HG02852 (cell line): ENCODE measurements around the gene RNF144A.

Experiments
- ATAC-seq: cut with Tn5 transposase; IDR thresholded peaks from one replicate; pipeline ENCODE4 v1.9.1; 2021; ENCODE audit warnings: mild to moderate bottlenecking, moderate library complexity; ENCODE audit not compliant: unreplicated experiment

Gene RNF144A

GRCh38 chr2:6945087-6945813, 28.0 kb downstream of the RNF144A start:
- peak; percentile 95 for ATAC-seq

DNA sequence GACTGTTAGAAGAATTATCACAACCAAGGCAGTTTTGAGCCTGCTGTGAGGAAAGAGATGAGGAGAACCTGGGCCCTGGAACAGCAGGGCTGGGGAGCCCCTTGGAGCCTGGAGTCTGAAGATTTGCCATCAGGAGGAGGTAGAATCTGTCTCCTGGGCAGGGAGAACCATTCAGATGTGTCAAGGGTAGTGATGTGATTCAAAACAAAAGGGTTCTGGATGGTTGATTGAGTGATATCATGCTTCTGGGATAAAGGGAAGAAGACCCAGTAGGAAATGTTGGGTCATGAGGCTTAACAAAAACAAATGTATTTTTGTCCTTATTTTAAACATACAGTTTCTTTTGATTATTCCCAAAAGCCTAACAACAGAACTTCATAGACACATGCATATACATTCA, 28.6 kb downstream of the RNF144A start:
- no peak for ATAC-seq

GRCh38 chr2:6946722-6947121, 29.5 kb downstream of the RNF144A start:
- no peak for ATAC-seq

DNA sequence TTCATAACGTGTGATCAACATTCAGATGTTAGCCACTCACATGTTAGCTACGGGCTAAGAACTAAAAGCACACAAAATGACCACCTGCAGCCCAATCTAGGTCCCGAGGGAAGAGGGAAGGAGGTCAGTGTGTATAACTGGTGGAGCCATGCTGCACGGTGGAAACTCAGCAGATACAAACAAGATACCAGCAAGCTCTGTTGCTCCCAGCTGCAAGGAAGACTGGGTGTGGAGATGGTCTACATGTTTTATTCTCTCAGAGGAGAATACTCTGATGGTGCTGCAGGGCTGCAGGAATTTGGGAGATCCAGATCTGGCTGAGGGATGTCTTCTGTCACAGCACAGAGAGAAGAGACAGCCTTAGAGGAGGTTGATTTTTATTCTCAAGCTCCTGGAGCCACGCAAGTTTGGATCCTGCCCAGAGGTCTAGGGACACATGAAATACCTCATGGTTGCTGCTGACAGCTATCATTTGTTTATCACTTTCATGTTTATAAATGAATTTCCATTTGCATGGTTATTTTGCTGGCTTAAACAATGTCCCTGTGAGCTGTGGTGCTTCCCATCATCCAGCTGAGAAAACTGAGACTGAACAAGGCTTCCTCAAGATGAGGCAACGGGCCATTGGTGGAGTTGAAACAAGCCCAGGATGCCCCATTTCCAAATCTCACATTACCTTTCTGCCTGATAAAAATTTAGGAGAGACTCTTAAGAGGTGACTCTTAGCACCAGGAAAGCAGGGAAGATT, 30.9 kb downstream of the RNF144A start:
- no peak for ATAC-seq

- no peak for ATAC-seq
Observed at GRCh38 chr2:6948677-6949351, 31.6 kb downstream of the RNF144A start.

GRCh38 chr2:6951046-6951445, 33.8 kb downstream of the RNF144A start:
- no peak for ATAC-seq

GRCh38 chr2:6952101-6952500, 34.9 kb downstream of the RNF144A start:
- no peak for ATAC-seq

- ATAC-seq: no peak
Observed at GRCh38 chr2:6954586-6954985, 37.4 kb downstream of the RNF144A start.

DNA sequence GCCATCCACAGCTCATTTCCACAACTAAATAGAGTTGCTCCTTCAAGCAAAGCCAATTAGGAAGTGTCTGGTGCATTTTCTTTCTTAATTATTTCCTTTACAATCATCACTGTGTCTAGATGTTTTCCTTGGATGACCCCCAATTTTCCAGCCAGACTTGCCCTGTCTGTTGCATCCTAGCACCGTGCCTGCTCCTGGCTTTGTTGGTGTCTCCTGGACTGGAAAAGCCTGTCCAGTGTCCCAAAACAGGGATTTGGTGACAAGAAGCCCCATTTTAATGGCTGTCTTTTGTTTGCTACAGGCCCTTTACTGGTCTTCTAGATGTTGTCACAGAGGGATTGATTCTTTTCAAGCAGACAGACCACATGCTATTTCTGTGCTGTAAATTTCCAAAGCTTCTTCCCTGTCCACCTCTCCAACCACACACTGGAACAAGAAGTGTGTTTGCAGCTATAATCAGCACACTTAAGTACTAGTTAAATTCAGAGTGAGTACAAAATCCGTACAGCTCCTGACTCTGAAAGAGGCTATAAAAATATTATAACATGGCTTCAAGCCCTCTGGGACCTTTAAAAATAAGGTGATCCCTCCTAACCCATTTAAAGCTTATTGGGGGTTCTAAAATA, 38.4 kb downstream of the RNF144A start:
- no peak for ATAC-seq

GRCh38 chr2:6956566-6956965, 39.4 kb downstream of the RNF144A start:
- no peak for ATAC-seq

- no peak for ATAC-seq
Observed at GRCh38 chr2:6957031-6957714, 40.0 kb downstream of the RNF144A start.

DNA sequence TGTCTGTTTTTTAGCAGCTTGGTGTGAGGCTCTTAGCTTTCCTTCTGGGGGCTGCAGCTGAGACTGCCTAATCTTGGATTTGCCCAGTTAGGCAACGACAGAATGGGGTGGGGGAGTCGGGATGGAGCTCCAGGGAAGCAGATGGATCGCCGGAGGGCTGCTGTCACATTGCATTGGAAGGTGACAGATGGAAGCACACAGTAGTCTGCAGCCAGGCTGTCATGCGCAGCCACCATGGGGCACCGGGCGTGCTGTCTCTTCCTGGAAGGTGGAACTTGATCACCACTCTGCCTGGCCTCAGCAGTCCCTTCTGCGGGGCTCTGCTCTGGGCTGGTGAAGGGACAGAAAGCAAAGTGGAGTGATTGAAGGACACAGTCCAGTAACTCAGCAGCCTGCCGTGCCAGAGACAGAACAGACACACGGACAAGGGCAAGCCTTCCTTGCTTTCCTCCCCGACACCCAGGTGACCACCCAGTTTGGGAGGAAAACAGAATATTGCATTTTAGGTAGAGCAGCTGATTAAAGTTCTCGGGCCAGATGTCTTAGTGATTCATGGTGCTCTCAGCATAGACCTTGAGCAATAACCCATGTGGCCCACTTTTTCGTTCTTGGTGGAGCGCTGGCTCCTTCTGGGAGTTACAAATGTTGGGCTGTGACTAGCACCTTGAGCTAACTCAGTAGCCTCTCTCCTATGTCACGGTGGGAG, 40.9 kb downstream of the RNF144A start:
- no peak for ATAC-seq

DNA sequence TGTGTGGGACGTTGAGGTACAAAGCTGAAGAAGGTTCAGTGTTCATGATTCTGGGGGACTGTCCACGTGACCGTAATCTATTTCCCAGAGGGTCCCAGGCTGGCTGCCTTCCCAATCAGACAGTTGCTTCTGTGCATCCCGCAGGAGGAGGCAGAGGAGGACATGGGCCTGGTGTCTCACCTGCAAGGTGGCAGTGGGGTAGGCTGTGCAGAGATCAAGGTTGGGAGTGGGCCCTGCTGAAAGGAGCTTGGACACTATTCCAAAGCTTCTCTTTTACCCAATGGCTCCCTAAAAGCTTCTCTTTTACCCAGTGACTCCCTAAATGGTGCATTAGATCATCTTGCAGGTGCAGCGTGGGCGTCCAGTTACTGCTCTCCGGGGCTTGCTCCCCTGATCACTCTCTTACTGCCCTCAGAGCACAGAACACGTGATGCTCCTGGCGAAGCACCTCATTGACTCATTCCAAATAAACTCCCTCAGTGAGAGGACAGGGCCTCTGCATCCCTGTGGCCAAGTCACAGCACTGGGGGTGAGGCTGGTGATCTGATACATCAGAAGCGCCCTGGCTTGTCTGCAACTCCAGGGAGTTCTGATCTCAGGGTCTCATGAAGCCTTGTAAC, 41.5 kb downstream of the RNF144A start:
- ATAC-seq: no peak

- no peak for ATAC-seq
Observed at GRCh38 chr2:6959751-6960150, 42.5 kb downstream of the RNF144A start.

GRCh38 chr2:6960659-6961058, 43.4 kb downstream of the RNF144A start:
- no peak for ATAC-seq

DNA sequence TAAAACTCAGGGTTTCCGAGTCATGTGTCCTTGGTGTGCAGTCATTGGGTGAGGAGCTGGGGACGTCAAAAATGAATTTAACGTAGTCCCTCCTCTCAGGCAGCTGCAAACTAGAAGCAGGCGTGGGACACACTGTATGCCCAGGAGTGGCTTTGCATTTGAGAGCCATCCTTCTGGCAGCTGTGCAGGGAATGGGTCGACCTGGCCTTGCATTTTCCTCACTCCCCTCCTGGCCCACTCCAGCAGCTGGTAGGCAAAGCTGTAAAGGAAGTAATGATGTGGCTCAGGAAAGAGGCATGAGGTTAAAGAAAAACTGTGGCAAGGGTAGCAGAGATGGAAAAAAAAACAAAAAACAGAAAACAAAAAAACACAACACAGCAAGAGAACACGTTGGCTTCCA, 46.5 kb downstream of the RNF144A start:
- no peak for ATAC-seq

DNA sequence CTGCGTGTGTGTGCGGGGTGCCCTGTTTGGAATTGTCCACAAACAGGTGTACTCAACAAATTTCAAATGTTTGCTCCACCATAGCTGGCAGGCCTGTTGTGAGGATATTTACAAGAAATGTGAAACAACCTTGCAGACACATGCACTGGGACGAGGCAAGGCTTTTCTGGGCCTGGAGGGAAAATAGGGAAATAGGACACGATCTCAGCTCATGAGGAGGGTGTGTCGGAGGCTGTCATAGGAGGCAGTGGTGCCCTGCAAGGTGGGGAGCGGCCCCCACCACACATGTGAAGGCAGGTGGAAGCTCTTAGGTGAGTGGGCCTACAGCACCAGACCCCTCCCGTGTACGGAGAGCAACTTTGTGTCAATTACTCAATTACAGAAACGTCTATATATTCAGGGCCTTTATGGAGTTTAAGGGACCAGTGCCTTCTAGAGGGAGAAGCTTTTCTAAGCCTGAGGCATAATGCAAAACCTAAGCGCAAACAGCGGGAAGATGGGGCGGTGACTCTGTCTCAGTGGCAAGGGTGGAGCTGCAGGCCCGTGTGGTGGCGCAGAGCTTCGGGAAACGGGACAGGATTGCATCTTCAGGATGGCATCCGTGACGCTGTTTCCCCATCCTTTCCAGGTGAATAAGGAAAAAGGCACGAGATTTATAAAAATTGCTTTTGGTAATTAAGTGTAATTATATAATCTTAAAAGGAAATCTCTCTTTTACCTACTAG, 48.0 kb downstream of the RNF144A start:
- ATAC-seq: no peak

- no peak for ATAC-seq
Observed at GRCh38 chr2:6966446-6966940, 49.3 kb downstream of the RNF144A start.

DNA sequence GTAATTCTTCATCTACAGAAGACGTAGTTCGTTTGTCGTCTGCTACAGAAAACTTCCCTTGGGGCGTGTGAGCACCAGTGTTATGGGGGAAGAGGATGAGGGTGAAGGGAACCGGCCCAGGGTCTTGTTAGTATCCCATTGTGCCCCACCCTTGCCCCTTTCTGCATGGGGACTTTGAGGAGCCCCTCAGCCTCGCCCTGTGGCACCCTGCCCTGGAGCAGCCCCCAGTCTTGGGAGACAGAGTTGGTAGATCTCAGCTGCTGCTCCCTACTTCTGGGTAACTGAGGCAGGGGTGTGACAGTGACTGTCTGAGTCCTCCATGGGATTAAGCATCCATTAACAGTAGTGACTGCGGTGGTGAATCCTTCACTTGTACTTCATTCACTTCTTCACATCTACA, 50.1 kb downstream of the RNF144A start:
- ATAC-seq: no peak
